HG02840 (cell line): Measurements from ENCODE around the gene YLPM1.
A peak's percentile ranks its signal among the peaks of the same experiment; 100 is the strongest.

Experiments used
- ATAC-seq: cut with Tn5 transposase; IDR thresholded peaks from one replicate; pipeline ENCODE4 v1.9.1; 2021; ENCODE audit warnings: mild to moderate bottlenecking, moderate library complexity, moderate number of reproducible peaks; ENCODE audit not compliant: unreplicated experiment, low FRiP score

Gene YLPM1

GRCh38 chr14:74867673-74868072 is 104.6 kb downstream of the YLPM1 start:
- ATAC-seq = no peak

- no peak for ATAC-seq
Observed at GRCh38 chr14:74868739-74869138, 105.6 kb downstream of the YLPM1 start.

GRCh38 chr14:74871819-74872218 is 108.7 kb downstream of the YLPM1 start:
- no peak for ATAC-seq

GRCh38 chr14:74875204-74875603 is 112.1 kb downstream of the YLPM1 start:
- no peak for ATAC-seq

- no peak for ATAC-seq
Observed at GRCh38 chr14:74875941-74876913, 113.1 kb downstream of the YLPM1 start, which contains the start of gene PROX2. TSS of gene PROX2 (minus strand) at chr14:74876145. CDS start at chr14:74863834, 12,311 bp downstream.

- no peak for ATAC-seq
Observed at GRCh38 chr14:74879427-74880182, 116.5 kb downstream of the YLPM1 start.

GRCh38 chr14:74881431-74882102 is 118.5 kb downstream of the YLPM1 start, which contains the start of gene DLST:
TSS of gene DLST (plus strand) at chr14:74881916. CDS start at chr14:74881954, 38 bp downstream.
- peak; percentile 96 for ATAC-seq

GRCh38 chr14:74882103-74882920 is 119.2 kb downstream of the YLPM1 start:
- peak; percentile 32 for ATAC-seq
